ENCODE measurements around the gene ST6GALNAC5.
"Not testable (repeated sequence)": the region's sequence is repeated elsewhere in the genome, so short reads cannot be mapped to it uniquely, and the experiment has no call there.

Gene ST6GALNAC5

DNA sequence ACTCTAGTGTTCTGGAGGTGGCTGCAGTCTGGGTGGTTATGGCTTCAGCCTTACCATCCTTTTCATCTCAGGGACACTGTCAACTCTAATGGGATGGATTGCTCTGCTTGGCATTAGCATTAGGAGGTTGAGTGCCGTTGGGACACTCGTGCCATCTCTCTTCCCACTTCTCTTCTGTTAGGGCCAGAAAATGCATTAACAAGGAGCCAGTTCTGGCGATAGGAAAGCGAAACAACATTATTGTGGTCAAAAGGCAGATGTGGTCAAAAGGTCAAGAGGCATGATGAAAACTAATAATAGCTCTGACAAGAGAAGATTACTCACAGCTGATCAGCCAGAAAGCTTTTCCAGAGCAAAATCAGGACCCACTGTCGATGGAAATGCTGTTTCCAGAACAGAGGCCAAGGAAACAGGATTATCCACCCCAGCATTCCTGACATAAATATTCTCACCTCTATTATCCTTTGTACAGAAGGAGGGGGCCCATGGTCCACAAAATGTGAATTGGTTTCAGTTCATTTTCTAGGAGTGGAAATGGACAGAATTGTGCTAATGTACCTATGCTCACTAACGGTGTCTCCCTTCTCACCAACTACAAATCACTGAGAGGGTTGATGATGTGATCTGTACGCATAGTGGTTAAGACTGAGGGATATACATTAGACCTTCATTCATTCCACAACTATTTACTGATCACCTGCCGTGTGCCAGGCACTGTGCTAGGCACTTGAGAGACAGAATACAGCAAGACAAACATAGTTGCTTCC, 72.0 kb downstream of the ST6GALNAC5 start:
- DNase-seq, result peak; percentile 56

DNA sequence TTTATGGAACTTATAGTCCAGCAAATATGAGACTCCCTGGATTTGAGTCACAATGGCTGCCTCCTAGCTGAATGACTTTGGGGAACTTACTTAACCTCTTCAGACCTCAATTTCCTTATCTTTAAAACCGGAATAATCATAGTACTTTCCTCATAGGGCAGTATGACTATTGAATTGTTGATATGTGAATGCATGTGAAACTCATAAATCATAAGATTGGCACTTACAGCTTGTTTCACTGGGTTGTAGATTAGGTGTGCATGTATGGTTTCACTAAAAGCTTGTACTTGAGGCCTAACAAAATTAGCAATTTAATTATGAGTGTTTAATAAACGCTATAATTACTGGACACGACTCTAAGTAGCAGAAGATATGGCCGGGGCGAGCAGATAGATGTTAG, 72.5 kb downstream of the ST6GALNAC5 start:
- DNase-seq, result no peak

DNA sequence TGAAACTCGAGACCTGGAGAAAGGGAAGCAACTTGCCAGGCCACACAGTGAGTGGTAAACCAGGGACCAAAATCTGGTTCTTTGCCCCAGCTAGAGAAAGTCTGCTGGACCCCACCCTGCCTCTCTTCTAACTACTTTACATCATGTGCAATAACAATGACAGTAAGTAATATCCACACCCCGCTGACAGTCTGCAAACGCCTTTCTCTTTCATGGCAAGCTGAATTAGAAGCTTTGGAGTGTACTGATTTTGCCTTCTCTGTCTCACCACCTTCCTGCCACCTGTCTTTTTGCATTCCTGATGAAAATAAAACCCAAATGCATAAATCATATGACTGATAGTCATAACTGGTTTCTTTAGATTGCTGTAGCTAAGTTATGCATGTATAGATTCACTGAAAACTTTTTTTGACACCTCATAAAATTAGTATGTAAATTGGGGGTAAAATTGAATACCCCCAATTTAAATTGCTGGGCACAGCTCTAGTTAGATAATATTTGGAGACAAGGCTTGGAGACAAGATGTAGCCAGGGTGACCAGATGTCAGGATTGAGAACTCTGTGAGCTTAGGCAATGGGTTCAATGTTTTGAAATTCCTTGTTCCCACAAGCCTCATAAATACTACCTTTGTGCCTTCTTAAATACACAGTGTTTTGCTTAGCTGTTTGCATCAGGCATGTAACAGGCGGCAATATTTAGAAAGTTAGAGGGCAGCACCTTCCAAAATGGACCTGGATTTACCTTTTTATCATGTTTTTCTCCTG, 73.5 kb downstream of the ST6GALNAC5 start:
- no peak for DNase-seq

DNA sequence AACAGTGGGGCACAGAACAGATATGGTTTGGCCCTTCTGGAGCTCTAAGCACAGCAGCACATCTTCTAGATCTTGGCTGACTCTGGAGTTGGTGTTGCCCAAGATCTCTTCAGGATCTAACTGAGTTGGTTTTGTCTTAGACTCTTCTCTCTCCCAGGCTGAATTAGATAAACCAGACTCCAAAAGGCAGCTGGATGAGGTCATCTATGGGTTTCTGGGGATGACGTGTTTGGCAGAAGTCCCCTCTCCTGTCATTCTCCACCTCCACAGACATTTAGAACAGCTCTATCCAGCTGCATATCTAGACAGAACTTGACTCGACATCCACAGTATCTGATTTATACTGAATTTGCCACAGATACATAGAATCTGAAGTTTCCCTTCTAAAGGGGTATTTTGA, 75.3 kb downstream of the ST6GALNAC5 start:
- peak; percentile 81 for DNase-seq

GRCh38 chr1:76944942-76945341, 77.7 kb downstream of the ST6GALNAC5 start:
- no peak for DNase-seq

DNA sequence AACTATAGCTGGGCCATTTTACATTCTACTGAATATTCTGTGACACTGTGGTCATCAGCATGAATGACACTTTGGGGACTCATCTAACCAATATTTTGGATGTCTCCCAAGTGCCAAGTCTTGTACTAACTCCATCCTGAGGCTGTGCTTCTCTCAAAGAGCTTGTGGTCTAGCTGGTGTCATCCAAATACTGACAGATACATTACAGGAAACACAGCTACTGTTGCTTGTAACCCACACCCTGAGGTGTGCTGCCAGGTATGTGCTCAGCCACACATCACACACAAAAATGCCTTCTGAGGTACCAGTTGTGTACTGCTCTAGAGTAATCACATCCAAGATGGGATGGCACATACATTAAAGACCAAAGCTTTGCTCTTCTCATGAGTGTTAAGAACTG, 81.6 kb downstream of the ST6GALNAC5 start:
- DNase-seq, result no peak

GRCh38 chr1:76949503-76949902, 82.2 kb downstream of the ST6GALNAC5 start:
- DNase-seq, result peak; percentile 87

GRCh38 chr1:76950306-76950705, 83.0 kb downstream of the ST6GALNAC5 start:
- DNase-seq, result peak; percentile 73

DNA sequence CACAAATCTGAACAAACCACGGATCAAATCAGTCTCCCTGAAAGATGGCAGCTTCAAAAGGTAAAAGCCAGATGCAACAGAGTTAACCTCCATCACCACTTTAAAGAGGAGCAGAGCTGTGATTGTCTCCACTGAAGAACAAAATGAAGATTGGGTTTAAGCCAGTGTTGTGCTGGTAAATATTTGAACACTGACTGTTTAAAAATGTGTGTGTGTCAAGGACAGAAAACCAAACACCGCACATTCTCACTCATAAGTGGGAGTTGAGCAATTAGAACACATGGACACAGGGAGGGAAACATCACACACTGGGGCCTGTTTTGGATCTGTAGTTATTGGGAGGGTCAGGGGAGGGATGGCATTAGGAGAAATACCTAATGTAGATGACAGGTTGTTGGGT, 83.9 kb downstream of the ST6GALNAC5 start:
- peak; percentile 70 for DNase-seq

DNA sequence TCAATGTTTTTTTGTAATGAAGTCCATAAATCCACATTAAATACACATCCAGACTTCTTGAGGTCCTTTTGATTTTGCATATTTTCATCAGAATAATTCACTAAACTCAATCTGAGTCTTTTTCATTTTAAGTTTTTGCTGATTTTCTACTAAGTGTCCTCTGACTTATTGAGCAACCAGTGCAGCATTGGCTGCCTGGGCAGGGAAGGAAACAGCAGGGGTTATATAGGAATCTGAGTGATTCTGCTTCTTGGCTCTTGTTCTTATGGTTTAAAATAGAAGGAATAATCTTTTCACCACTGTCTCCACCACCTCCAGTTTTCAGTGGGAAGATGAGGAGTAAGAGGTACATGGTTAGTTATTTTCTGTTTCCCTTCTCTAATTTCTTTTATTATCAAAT, 88.4 kb downstream of the ST6GALNAC5 start:
- DNase-seq, result peak; percentile 47

GRCh38 chr1:76957961-76958360, 90.7 kb downstream of the ST6GALNAC5 start:
- DNase-seq, result no peak

GRCh38 chr1:76958828-76959227, 91.5 kb downstream of the ST6GALNAC5 start:
- no peak for DNase-seq

GRCh38 chr1:76959556-76959955, 92.3 kb downstream of the ST6GALNAC5 start:
- peak; percentile 60 for DNase-seq

DNA sequence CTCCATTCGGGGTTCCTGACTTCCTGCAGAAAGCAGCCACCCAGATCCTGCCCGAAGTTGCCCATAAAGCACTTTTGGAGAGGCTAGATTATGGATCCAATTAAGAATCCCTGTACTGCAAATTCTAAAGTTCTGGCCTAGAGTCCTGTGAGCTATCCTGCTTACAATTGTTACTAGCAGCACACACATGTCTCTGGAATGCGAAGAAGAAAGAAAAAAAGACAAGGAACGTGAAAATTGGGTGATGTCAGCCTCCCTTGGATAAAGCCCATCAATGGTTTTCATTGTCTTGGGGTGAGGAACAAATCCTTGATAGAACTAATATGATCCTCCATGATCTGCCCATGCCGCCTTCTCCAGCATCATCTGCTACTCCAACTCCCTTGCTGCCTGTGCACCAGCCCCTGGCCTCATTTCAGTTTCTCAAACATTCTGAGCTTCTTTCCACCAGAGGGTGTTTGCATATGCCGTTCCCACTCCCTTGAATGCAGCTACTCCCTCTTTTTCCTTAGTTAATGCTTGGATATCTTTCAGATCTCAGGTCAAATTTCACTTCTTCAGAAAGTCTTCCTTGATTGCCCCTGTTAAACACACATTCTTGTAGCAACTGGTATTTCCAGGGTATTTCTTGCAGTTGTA, 94.0 kb downstream of the ST6GALNAC5 start:
- DNase-seq, result peak; percentile 74

DNA sequence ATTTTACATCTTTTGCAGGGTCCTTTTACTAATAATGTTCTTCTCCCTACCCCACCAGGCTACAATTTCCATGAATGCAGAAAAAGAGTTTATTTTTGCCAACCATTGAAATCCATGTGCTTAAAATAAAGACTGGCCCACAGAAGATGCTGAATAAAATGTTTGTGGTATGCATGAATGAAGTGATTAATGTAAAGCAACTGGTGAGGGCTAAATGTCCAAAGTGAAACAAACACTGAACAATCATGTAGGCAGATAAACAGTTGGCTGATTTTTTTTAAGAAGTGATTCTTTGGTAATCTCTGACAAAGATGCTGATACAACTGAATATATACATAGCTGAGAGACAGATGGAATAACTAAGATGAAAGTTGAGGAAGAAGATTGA, 94.5 kb downstream of the ST6GALNAC5 start:
- DNase-seq, result no peak

- DNase-seq, result not testable (repeated sequence)
Observed at GRCh38 chr1:76981267-76981666, 114.0 kb downstream of the ST6GALNAC5 start.

DNA sequence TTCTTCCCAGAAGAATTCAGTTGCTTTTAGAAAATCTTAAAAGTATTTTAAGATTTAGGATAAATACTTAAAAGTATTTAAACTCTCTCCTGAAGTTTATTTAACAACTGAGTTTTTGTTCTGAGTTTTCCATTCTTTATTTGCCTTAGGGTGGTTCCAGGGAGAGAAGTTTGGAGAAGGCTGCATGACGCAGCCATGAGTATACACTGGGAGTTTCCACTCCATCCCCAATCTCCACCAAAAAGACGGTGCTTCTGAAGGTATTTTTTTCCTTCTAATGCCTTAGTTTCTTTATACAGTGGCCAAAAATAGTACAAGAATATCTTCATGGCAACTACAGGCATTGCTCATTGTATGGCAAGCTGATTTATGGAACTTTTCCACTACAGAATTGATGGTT, 122.7 kb downstream of the ST6GALNAC5 start:
- DNase-seq, result no peak

GRCh38 chr1:76993036-76993435, 125.8 kb downstream of the ST6GALNAC5 start:
- DNase-seq, result no peak

GRCh38 chr1:76998582-76999223, 131.4 kb downstream of the ST6GALNAC5 start:
- DNase-seq, result peak; percentile 93

GRCh38 chr1:77007675-77008074, 140.4 kb downstream of the ST6GALNAC5 start:
- no peak for DNase-seq

DNA sequence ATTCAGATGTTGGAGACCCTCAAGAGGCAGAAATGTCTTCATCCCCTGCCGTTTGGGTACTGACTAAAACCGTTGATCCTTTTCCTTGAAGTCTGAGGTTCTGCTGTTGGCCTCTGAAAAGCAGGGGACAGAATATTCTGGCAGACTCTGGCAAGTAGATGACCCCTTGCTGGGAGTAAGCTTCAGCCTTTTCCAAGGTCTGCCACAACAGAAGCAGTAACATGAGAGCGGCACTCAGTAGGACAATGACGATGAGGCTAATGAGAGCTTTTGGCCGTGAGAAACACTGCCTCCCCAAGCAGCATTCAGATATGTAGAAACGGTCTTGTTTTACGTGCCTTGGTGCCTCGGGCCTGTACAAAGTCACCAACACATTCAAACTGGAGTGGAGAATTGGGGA, 143.7 kb downstream of the ST6GALNAC5 start:
- no peak for DNase-seq

GRCh38 chr1:77012066-77012465, 144.8 kb downstream of the ST6GALNAC5 start:
- DNase-seq, result no peak

DNA sequence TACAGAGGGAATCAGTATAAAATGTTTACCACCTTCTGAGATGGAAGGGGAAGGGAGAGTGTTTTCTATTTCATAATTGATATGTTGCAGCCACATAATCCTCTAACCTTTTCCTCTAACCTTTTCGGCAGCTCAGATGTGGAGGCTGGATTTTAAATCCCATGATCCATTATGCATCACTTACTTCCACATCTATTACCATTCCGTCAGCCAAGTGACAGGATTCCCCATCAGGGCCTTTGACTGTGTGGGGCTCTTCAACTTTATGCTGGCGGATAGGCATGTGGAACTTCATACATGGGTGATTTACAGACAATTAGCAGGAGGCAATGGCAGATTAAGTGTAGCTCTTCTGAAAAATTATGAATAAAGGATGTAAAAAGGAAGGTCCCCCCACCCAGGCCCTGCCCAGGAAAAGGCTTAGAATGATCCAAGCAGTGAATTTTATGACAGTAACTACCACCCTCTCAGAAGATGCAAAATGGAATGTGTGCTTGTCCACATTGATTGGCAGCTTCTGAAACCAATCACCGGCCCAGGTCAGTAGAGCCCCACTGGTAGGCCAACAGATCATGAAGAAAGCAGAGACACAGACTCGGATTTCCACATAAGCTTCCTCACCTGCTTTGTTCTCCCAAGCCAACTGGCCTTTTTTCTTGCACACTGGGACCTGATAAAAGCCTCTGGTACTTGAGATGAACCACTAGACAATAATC, 147.0 kb downstream of the ST6GALNAC5 start:
- DNase-seq, result peak; percentile 39
